Neural cell (in vitro differentiated cells): ENCODE results near the gene ABHD2. TPM values are rescaled to one million over a fixed set of nuclear protein-coding genes. Genes with fewer than 3 reads are reported as not detected.

Experiments used
- H2AFZ ChIP-seq: fragments of 200-600, 300-800 bp; sonication (generic), shearing (Covaris generic); 2 replicates; pipeline ENCODE4 v1.6.0; 2014; ENCODE audit warnings: low read depth, mild to moderate bottlenecking, antibody characterized with exemption, low read length, moderate library complexity
- H3F3A ChIP-seq: fragments of 200-600 bp; shearing (Covaris generic); 2 replicates; pipeline ENCODE4 v1.6.1; 2016; ENCODE audit warnings: mild to moderate bottlenecking, moderate library complexity, mixed read lengths, antibody characterized with exemption, low read length; ENCODE audit not compliant: insufficient read depth, poor library complexity, severe bottlenecking
- H3K27ac ChIP-seq: fragments of 200-600, 300-800 bp; sonication (generic), shearing (Covaris generic); 2 replicates; pipeline ENCODE4 v1.5.1; 2014; ENCODE audit warnings: mild to moderate bottlenecking, low read length, moderate library complexity
- H3K27me3 ChIP-seq: fragments of 300-800, 200-600 bp; sonication (generic), shearing (Covaris generic); 2 replicates; pipeline ENCODE4 v1.6.0; 2014; ENCODE audit warnings: mild to moderate bottlenecking, low read depth, low read length, moderate library complexity; ENCODE audit not compliant: insufficient read depth
- H3K36me3 ChIP-seq: fragments of 300-800, 200-600 bp; sonication (generic), shearing (Covaris generic); 2 replicates; pipeline ENCODE4 v1.5.1; 2014; ENCODE audit warnings: mild to moderate bottlenecking, antibody characterized with exemption, low read length, moderate library complexity; ENCODE audit not compliant: insufficient read depth
- H3K4me2 ChIP-seq: fragments of 300-800, 200-600 bp; sonication (generic), shearing (Covaris generic); 2 replicates; pipeline ENCODE4 v1.6.0; 2014; ENCODE audit warnings: mild to moderate bottlenecking, low read length
- H3K4me3 ChIP-seq: fragments of 300-800, 200-600 bp; sonication (generic), shearing (Covaris generic); 2 replicates; pipeline ENCODE4 v1.5.1; 2014; ENCODE audit warnings: mild to moderate bottlenecking, low read length, moderate library complexity
- H3K79me2 ChIP-seq: fragments of 200-600 bp; shearing (Covaris generic); replicated peaks from 2 replicates; pipeline ENCODE4 v1.6.0; 2014; ENCODE audit warnings: mild to moderate bottlenecking, low read length, moderate library complexity; ENCODE audit not compliant: insufficient read depth
- H3K9ac ChIP-seq: fragments of 300-800, 200-600 bp; sonication (generic), shearing (Covaris generic); 2 replicates; pipeline ENCODE4 v1.6.1; 2016; ENCODE audit warnings: mild to moderate bottlenecking, low read length, mixed read lengths
- H3K9me2 ChIP-seq: fragments of 200-600 bp; shearing (Covaris generic); 2 replicates; pipeline ENCODE4 v1.6.1; 2016; ENCODE audit warnings: mild to moderate bottlenecking, low read length, mixed read lengths; ENCODE audit not compliant: insufficient read depth
- H3K9me3 ChIP-seq: fragments of 200-600, 300-800 bp; sonication (generic), shearing (Covaris generic); 2 replicates; pipeline ENCODE4 v1.6.1; 2016; ENCODE audit warnings: mild to moderate bottlenecking, mixed run types, low read length, moderate library complexity, mixed read lengths
- H4K20me1 ChIP-seq: fragments of 200-600 bp; shearing (Covaris generic); 2 replicates; pipeline ENCODE4 v1.6.1; 2016; ENCODE audit warnings: mild to moderate bottlenecking, mixed run types; ENCODE audit not compliant: insufficient read depth
- EP300 ChIP-seq: fragments of 450-650 bp; conservative IDR thresholded peaks from 2 replicates; pipeline ENCODE4 v1.6.1; 2014; ENCODE audit warnings: antibody characterized with exemption, mild to moderate bottlenecking, moderate library complexity; ENCODE audit not compliant: poor library complexity, severe bottlenecking
- EZH2 ChIP-seq: fragments of 200-600, 300-800 bp; shearing (Covaris generic), sonication (generic); IDR thresholded peaks from 2 replicates; pipeline ENCODE4 v1.6.1; 2014; ENCODE audit warnings: antibody characterized with exemption, low read length, borderline replicate concordance, mild to moderate bottlenecking; ENCODE audit not compliant: insufficient read depth, poor library complexity, severe bottlenecking
- MXI1 ChIP-seq: fragments of 450-650 bp; conservative IDR thresholded peaks from 2 replicates; pipeline ENCODE4 v1.6.1; 2014; ENCODE audit warnings: antibody characterized with exemption, mild to moderate bottlenecking; ENCODE audit not compliant: poor library complexity, severe bottlenecking
- POLR2AphosphoS5 ChIP-seq: IDR thresholded peaks from 2 replicates; pipeline ENCODE4 v1.6.1; 2012
- RAD21 ChIP-seq: fragments of 450-650 bp; conservative IDR thresholded peaks from 2 replicates; pipeline ENCODE4 v1.6.1; 2014; ENCODE audit warnings: antibody characterized with exemption, mild to moderate bottlenecking, moderate library complexity
- SMC3 ChIP-seq: fragments of 450-650 bp; conservative IDR thresholded peaks from 2 replicates; pipeline ENCODE4 v1.6.1; 2014; ENCODE audit warnings: antibody characterized with exemption, mild to moderate bottlenecking, moderate library complexity; ENCODE audit not compliant: poor library complexity
- TAF1 ChIP-seq: IDR thresholded peaks from 2 replicates; pipeline ENCODE4 v1.6.1; 2012; ENCODE audit warnings: low read depth
- polyA plus RNA-seq: library from polyadenylated mRNA; depleted of rRNA; stranded (reverse); fragments of >200 nt; gene quantifications from 2 replicates; pipeline ENCODE4 v1.2.3, GENCODE V29; 2014
- TF ChIP-seq, protein P1 (sequence below): fragments of 450-650 bp; IDR thresholded peaks from 2 replicates; pipeline ENCODE4 v1.5.1; 2014; ENCODE audit warnings: antibody characterized with exemption, mild to moderate bottlenecking, moderate library complexity; ENCODE audit not compliant: poor library complexity, severe bottlenecking
- TF ChIP-seq, protein P2 (sequence below): IDR thresholded peaks from 2 replicates; pipeline ENCODE4 v1.6.1; 2012; ENCODE audit warnings: borderline replicate concordance

Gene ABHD2
- polyA plus RNA-seq, 1 donor from 2014 or later = 19.0 TPM

DNA sequence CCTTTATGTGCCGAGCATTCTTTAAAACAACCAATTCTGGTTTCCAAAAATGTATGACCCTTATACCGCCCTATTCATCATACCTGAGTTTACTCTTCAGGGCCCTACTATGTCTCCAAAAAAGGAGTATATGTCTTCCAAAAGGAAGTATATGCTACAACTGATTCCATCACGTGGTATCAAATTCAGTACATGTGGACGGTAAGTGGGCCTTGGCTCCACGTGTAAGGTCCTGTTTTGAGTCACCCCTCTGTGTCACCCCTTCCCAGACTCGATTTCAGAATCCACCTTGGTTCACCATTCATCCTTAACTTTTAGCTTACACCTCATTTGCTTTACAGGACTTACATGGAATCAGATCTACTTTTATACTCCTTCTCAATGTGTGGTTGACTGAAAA is 37.8 kb downstream of the ABHD2 start:
- TF ChIP-seq SMC3 = no peak
- no peak for TF ChIP-seq MXI1
- TF ChIP-seq RAD21 = no peak
- TF ChIP-seq, protein P1, sequence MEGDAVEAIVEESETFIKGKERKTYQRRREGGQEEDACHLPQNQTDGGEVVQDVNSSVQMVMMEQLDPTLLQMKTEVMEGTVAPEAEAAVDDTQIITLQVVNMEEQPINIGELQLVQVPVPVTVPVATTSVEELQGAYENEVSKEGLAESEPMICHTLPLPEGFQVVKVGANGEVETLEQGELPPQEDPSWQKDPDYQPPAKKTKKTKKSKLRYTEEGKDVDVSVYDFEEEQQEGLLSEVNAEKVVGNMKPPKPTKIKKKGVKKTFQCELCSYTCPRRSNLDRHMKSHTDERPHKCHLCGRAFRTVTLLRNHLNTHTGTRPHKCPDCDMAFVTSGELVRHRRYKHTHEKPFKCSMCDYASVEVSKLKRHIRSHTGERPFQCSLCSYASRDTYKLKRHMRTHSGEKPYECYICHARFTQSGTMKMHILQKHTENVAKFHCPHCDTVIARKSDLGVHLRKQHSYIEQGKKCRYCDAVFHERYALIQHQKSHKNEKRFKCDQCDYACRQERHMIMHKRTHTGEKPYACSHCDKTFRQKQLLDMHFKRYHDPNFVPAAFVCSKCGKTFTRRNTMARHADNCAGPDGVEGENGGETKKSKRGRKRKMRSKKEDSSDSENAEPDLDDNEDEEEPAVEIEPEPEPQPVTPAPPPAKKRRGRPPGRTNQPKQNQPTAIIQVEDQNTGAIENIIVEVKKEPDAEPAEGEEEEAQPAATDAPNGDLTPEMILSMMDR = no peak
- TF ChIP-seq EZH2 = no peak
- TF ChIP-seq POLR2AphosphoS5 = no peak
- H2AFZ ChIP-seq = no peak overlapping the region
- H3K9me2 ChIP-seq = no peaks in the 10 kb centered on the region
- H3F3A ChIP-seq = no peaks in the 10 kb centered on the region
- H3K27me3 ChIP-seq = no peaks in the 10 kb centered on the region
- H3K4me3 ChIP-seq = no peak overlapping the region
- no peak overlapping the region for H3K4me2 ChIP-seq
- H3K9ac ChIP-seq = no peak overlapping the region
- no peaks in the 10 kb centered on the region for H3K9me3 ChIP-seq
- H3K36me3 ChIP-seq = peaks cover 5% of the 10 kb centered on the region
- no peak overlapping the region for H3K27ac ChIP-seq
- H4K20me1 ChIP-seq = no peaks in the 10 kb centered on the region
- no peaks in the 10 kb centered on the region for H3K79me2 ChIP-seq

DNA sequence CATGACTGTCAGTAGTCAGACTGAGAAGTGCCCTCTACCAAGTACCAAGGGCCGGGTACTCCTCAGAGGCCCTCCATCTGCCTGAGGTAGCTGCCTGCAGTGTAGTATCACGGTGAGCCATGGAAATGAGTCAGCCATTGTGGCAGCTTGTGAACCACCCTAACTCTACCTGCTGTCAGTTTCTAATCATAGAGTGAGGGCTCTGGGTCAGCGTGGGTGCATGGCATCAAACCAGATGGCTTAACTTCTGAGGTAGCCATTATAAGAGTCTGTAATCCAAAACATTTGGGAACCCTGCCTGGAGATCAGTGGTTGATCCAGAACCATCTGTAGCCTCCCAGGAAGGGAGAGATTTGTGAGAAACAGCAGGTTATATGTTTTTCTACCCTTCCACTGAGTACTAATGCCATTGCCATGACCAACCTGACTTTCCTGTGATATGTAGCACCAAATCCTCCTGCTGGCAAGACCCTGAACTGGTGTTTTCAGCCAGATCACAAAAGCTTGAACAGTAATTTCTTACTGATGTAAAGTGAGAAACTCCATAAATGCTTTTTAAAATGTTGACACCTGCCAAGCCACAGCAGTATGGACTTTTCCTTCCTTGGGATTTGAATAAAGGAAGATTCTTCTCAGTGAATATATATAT is 38.9 kb downstream of the ABHD2 start:
- H3K27ac ChIP-seq = no peak overlapping the region
- no peak overlapping the region for H3K9ac ChIP-seq
- H3K9me2 ChIP-seq = no peaks in the 10 kb centered on the region
- no peak overlapping the region for H3K4me2 ChIP-seq
- no peak overlapping the region for H2AFZ ChIP-seq
- H3K9me3 ChIP-seq = no peaks in the 10 kb centered on the region
- H3K27me3 ChIP-seq = no peaks in the 10 kb centered on the region
- peaks cover 5% of the 10 kb centered on the region for H3K36me3 ChIP-seq
- no peak for TF ChIP-seq MXI1
- TF ChIP-seq POLR2AphosphoS5 = no peak
- no peak for TF ChIP-seq TAF1
- TF ChIP-seq RAD21 = no peak
- no peak for TF ChIP-seq SMC3
- TF ChIP-seq, protein P1 = no peak
- TF ChIP-seq EZH2 = no peak
- TF ChIP-seq, protein P2, sequence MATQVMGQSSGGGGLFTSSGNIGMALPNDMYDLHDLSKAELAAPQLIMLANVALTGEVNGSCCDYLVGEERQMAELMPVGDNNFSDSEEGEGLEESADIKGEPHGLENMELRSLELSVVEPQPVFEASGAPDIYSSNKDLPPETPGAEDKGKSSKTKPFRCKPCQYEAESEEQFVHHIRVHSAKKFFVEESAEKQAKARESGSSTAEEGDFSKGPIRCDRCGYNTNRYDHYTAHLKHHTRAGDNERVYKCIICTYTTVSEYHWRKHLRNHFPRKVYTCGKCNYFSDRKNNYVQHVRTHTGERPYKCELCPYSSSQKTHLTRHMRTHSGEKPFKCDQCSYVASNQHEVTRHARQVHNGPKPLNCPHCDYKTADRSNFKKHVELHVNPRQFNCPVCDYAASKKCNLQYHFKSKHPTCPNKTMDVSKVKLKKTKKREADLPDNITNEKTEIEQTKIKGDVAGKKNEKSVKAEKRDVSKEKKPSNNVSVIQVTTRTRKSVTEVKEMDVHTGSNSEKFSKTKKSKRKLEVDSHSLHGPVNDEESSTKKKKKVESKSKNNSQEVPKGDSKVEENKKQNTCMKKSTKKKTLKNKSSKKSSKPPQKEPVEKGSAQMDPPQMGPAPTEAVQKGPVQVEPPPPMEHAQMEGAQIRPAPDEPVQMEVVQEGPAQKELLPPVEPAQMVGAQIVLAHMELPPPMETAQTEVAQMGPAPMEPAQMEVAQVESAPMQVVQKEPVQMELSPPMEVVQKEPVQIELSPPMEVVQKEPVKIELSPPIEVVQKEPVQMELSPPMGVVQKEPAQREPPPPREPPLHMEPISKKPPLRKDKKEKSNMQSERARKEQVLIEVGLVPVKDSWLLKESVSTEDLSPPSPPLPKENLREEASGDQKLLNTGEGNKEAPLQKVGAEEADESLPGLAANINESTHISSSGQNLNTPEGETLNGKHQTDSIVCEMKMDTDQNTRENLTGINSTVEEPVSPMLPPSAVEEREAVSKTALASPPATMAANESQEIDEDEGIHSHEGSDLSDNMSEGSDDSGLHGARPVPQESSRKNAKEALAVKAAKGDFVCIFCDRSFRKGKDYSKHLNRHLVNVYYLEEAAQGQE = no peak
- no peak for TF ChIP-seq EP300
- H4K20me1 ChIP-seq = no peaks in the 10 kb centered on the region
- no peaks in the 10 kb centered on the region for H3K79me2 ChIP-seq
- H3K4me3 ChIP-seq = no peak overlapping the region
- no peaks in the 10 kb centered on the region for H3F3A ChIP-seq
